ENCODE results near the gene CLDN18.

CLDN18 gene

DNA sequence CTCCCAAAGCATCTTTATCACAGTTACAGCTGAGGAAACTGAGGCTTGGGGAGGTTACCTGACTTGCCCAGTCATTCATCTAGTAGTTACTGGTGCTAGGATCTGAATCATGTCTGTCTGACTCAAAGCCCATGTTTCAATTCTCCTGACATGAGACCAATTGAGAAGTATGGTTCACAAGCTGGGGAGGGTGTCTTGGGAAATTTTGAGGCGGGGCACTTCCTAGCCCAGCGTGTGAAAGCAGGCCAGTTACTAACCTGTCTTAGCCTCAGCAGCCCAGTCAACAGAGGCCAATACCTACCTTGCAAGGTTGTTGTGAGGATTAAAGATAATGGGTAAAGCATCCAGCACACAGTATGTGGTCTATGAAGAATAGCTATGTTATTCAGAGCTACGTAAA, 37.0 kb downstream of the CLDN18 start:
- no peak overlapping the region for H2AFZ ChIP-seq (ENCODE audit: low read depth)
- TF ChIP-seq, protein P1, sequence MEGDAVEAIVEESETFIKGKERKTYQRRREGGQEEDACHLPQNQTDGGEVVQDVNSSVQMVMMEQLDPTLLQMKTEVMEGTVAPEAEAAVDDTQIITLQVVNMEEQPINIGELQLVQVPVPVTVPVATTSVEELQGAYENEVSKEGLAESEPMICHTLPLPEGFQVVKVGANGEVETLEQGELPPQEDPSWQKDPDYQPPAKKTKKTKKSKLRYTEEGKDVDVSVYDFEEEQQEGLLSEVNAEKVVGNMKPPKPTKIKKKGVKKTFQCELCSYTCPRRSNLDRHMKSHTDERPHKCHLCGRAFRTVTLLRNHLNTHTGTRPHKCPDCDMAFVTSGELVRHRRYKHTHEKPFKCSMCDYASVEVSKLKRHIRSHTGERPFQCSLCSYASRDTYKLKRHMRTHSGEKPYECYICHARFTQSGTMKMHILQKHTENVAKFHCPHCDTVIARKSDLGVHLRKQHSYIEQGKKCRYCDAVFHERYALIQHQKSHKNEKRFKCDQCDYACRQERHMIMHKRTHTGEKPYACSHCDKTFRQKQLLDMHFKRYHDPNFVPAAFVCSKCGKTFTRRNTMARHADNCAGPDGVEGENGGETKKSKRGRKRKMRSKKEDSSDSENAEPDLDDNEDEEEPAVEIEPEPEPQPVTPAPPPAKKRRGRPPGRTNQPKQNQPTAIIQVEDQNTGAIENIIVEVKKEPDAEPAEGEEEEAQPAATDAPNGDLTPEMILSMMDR (conservative IDR thresholded peaks at IDR 0.05; ENCODE audit: low read depth, low read length): no peak
- no peaks in the 10 kb centered on the region for H3K79me2 ChIP-seq (ENCODE audit: insufficient read depth, low read depth)
- no peaks in the 10 kb centered on the region for H3K27me3 ChIP-seq (ENCODE audit: insufficient read depth, low read depth)
- H3K27ac ChIP-seq: no peak overlapping the region
- no peaks in the 10 kb centered on the region for H3K36me3 ChIP-seq (ENCODE audit: insufficient read depth)
- H3K4me2 ChIP-seq: no peak overlapping the region
- no peak overlapping the region for H3K4me3 ChIP-seq (IDR thresholded peaks at IDR 0.05; ENCODE audit: insufficient read depth, low read depth, low read length)
- H3K4me1 ChIP-seq (ENCODE audit: low read depth, poor library complexity, severe bottlenecking): no peaks in the 10 kb centered on the region
- H4K20me1 ChIP-seq (ENCODE audit: insufficient read depth): no peaks in the 10 kb centered on the region
- H3K9ac ChIP-seq: no peak overlapping the region

DNA sequence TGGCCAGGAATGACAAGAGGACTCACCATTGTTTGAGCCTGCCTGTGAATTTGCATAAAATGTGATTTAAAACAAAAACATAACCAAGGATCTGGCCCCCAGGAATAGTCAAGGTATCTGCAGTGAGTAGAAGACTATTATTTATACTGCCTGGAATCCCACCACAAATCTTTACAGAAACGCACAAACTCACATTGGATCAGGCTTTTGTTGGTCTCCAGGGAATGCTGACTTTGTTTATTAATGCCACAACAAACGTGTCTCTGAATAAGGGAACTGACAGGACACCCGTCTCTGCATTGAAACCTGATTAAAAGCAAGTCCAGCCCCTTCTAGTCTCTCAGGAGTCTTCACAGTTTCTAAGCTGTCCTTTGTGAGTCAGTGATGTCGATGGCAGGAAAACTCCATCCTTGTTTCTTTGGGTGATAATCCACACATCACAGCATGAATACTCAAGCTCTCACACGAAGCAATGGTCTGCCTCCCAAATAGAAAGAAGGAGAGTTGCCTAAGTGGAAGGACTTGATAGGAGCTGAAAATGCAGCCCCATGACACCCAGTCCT, 37.7 kb downstream of the CLDN18 start:
- TF ChIP-seq, protein P1 (conservative IDR thresholded peaks at IDR 0.05; ENCODE audit: low read depth, low read length): no peak
- Histone ChIP-seq H3K9ac (no peak overlapping the region), H3K27me3 (ENCODE audit: insufficient read depth, low read depth) (no peaks in the 10 kb centered on the region), H3K27ac (no peak overlapping the region), H2AFZ (ENCODE audit: low read depth) (no peak overlapping the region), H4K20me1 (ENCODE audit: insufficient read depth) (no peaks in the 10 kb centered on the region), H3K4me1 (ENCODE audit: low read depth, poor library complexity, severe bottlenecking) (no peaks in the 10 kb centered on the region), H3K36me3 (ENCODE audit: insufficient read depth) (no peaks in the 10 kb centered on the region), H3K4me3 (IDR thresholded peaks at IDR 0.05; ENCODE audit: insufficient read depth, low read depth, low read length) (no peak overlapping the region), H3K4me2 (no peak overlapping the region), H3K79me2 (ENCODE audit: insufficient read depth, low read depth) (no peaks in the 10 kb centered on the region)

DNA sequence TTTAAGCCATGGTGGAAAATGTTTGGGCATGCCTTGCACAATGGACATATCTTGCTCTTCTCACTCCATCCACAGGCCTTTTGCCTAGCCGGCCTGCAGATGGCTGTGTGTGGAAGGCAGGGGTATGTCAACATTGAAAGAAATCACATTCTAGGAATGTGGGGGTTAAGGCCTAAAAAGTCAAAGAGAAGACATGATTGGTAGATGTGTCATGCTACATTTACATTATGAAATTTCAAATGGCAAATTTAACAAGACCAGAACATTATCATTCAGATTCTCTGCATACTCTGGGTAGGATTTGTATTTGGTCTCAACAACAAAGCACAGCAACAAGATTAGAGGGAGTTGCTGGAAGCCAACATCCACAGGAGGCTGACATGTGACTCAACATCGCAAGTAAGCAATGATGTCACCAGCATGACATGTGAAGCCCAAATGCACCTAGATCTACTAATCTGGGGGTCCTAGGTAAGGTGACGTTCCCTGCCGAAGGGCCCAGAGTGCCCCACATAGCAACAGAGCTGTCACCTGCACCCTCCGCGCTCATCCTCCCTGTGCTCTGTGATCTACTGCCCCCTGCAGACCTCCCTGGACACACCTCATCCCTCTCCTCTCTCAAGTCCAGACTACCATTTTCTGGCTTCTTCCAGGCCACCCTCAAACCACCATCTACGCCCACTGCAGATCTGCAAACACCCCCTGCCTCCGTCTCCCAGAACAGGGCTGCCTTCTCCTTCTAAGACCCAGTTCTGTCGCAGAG, 39.4 kb downstream of the CLDN18 start:
- Histone ChIP-seq H2AFZ (ENCODE audit: low read depth) (no peak overlapping the region), H3K4me1 (ENCODE audit: low read depth, poor library complexity, severe bottlenecking) (no peaks in the 10 kb centered on the region)

DNA sequence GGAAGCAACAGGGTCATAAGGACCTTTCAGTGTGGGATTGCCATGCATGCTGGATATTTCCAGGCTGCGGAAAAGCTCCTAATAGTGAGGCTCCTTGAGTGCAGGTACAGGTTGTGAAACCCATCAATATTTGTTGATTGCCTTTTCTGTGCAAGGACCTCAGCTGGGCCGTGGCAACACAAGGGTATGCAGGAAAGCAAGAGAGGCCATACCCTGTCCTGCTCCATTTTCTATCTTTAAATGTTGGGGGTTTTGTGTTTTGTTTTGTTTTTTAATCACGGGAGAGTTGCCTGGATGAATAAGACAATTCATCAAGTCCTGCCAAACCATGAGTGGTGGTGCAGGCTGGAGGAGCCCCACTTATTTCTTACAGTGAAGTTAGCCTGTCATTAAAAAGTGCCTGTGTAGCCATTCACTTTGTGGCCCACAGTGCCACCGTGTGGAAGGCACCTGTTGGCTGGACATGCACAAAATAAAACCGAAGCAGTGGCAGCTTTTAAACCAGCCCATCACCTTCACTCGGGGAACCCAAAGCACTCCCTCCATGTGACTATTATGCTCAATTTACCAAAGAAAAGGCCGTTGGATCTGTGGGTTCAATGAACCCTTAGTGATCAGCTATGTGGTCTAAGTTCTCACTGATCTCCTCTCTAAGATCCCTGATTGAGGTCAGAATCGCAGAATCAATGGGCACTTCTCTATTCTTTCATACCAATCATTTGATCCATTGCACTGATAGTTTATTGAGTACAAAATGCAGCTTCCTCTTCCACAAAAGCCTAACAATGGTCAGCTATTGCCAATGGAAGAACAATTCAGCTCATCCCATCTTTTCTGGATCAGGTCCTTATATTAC, 42.2 kb downstream of the CLDN18 start:
- TF ChIP-seq, protein P1 (conservative IDR thresholded peaks at IDR 0.05; ENCODE audit: low read depth, low read length): peak; percentile 84
- Histone ChIP-seq H3K79me2 (ENCODE audit: insufficient read depth, low read depth) (no peaks in the 10 kb centered on the region), H3K9ac (no peak overlapping the region), H3K27me3 (ENCODE audit: insufficient read depth, low read depth) (no peaks in the 10 kb centered on the region), H4K20me1 (ENCODE audit: insufficient read depth) (no peaks in the 10 kb centered on the region), H3K36me3 (ENCODE audit: insufficient read depth) (no peaks in the 10 kb centered on the region), H3K27ac (no peak overlapping the region), H3K4me1 (ENCODE audit: low read depth, poor library complexity, severe bottlenecking) (no peaks in the 10 kb centered on the region), H2AFZ (ENCODE audit: low read depth) (no peak overlapping the region), H3K4me2 (no peak overlapping the region), H3K4me3 (IDR thresholded peaks at IDR 0.05; ENCODE audit: insufficient read depth, low read depth, low read length) (no peak overlapping the region)

More for the DNA sequence above, 39.4 kb downstream of the CLDN18 start:
- Histone ChIP-seq H4K20me1 (ENCODE audit: insufficient read depth) (no peaks in the 10 kb centered on the region), H3K27ac (no peak overlapping the region), H3K9ac (no peak overlapping the region), H3K4me3 (IDR thresholded peaks at IDR 0.05; ENCODE audit: insufficient read depth, low read depth, low read length) (no peak overlapping the region), H3K36me3 (ENCODE audit: insufficient read depth) (no peaks in the 10 kb centered on the region), H3K79me2 (ENCODE audit: insufficient read depth, low read depth) (no peaks in the 10 kb centered on the region), H3K27me3 (ENCODE audit: insufficient read depth, low read depth) (no peaks in the 10 kb centered on the region), H3K4me2 (no peak overlapping the region)
- TF ChIP-seq, protein P1 (conservative IDR thresholded peaks at IDR 0.05; ENCODE audit: low read depth, low read length): no peak
